Fibroblast of peridontal ligament (primary cell): ENCODE results near the gene MRPL12.
"Not testable (repeated sequence)": the region's sequence is repeated elsewhere in the genome, so short reads cannot be mapped to it uniquely, and the experiment has no call there.

Experiments used
- DNase-seq: peaks from one replicate; pipeline ENCODE4 v3.0.0-alpha.2; 2010; ENCODE audit errors: extremely low read depth

MRPL12 gene

GRCh38 chr17:81716674-81716996, 13.5 kb downstream of the MRPL12 start:
- no peak for DNase-seq

DNA sequence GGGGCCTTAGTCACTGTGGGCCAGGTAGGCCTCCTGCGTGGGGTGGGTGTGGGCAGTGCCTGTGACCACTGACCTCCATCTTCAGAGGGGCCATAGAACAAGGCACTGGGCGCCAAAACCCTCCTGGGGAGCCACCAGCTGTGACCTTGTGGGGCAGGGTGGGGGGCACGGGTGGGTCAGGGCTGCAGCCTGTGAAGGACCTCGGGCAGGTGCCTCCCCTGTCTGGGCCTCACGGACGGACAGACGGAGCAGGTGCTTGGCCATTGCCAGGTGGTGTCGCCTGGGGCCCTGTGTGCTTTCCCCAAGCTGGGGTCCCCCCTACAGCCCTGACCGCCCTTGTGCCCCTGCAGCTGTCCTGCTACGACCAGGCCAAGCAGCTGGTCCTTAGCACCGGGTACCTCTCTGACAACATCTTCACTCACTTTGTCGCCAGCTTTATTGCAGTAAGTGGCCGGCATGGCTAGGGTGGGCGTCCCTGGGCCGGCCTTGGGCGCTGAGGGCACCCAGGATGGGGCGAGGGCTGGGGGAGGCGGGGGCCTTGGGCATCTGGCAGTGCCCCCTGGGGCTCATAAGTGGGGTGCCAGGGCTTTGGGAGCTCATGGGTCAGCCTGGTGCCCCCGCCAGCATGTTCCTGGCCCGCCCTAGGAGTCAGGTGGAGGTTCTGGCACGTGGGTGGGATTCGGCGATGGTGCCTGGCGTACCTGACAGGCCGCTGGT, 14.0 kb downstream of the MRPL12 start:
- DNase-seq, result no peak

GRCh38 chr17:81717766-81718089, 14.6 kb downstream of the MRPL12 start:
- no peak for DNase-seq

DNA sequence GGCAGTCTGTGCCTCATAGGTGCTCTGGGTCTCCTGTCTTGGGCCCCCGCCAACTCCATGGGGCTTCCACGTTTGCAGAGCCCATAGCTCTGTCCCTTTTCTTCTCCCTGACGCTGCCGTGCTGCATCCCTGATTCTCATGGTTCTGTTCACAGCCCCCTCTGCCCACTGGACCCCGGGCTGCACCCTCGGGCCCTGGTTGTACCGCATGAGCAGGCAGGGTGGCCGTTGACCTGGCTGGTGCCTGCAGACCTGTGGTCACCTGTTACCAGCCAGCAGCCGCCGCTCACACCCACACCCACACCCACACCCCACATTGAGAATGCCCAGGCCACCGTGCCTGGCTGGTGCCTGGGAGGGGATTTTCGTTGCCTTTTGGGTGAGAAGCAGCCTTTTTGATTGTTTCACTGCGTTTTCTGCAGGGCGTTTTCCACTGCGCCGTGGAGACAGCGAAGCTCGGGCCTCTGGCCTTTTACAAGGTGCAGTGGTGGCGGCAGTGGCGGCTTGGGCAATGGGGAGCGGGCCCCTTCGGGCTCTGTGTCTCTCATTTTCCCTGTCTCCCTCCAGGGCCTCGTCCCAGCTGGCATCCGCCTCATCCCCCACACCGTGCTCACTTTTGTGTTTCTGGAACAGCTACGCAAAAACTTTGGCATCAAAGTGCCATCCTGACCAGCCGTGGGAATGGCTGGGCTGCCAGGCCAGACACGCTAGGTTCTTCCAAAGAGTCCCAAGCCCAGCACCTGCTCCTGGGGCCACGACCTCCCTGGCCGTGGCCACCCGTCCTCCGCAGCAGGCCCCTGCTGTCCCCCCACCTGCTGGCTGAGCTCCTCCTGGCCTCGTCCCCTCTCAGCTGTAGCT, 16.5 kb downstream of the MRPL12 start:
- DNase-seq, result no peak

DNA sequence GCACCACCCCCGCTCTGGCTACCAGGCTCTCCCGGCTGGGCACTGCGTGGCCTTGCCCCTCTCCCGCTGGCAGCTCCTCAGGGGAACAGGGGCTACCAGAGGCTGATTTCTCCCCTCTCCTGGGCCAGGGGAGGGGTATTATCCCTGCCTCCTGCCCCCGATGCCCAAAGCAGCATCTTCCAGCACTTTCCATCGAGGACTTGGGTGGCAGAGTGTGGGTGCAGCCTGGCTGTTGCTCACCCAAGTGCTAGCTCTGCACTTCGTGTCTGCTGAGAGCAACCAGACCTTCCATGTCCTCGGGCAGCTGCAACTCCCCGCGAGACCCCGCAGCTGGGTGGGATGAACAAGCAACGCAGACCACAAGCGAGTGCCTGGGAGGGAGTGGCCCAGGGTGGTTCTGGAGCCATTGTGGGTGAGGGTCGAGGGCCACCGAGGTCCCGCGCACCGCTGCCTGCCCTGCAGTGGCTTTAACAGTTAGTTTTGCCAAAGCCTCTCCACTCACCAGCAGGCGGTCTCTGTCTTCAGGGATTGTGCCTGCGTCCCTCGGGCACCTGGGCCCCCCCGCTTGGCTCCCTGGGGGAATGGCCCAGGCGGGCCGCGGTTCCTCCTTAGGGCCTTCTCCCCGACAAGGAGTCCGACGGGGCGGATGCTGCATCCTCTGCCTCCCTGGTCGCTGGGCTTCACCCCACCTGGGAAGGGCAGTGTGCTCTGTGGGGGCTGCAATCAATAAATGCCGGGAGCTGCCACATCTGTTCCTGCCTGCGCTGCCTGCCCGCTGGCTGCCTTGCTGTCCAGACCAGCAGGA, 17.3 kb downstream of the MRPL12 start:
- DNase-seq, result no peak

- no peak for DNase-seq
Measured at GRCh38 chr17:81722184-81723120, 19.3 kb downstream of the MRPL12 start.

DNA sequence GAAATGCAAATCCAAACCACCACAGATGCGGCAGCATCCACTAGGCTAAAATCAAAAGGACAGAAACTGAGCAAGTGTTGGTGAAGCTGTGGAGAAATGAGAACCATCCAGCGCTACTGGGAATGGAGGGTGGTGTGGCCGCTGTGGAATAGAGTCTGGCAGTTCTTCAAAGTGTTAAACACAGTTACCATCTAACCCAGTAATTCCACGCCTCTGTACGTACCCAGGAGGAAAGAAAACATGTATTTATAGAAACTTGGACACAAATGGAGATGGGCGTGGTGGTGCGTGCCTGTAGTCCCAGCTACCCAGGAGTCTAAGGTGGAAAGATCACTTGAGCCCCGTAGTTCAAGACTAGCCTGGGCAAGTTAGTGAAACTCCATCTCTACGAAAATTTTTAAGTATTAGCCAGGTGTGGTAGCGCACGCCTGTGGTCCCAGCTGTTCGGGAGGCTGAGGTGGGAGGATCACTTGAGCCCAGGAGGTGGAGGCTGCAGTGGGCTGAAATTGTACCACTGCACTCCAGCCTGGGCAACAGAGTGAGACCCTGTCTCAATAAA, 20.6 kb downstream of the MRPL12 start:
- DNase-seq, result no peak

DNA sequence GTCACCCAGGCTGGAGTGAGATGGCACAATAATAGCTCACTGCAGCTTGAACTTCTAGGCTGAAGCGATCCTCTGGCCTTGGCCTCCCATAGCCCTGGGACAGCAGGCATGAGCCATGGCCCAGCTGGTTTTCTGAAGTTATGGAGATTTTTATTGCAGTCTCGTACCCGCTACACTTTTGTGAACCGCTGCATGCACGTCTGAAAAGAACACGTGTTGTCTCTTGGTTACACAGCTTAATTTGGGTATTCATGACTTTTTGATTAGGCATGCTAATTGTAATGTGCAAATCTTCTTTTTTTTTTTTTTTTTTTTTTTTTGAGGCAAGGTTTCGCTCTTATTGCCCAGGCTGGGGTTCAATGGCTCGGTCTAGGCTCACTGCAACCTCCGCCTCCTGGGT, 22.3 kb downstream of the MRPL12 start:
- no peak for DNase-seq

DNA sequence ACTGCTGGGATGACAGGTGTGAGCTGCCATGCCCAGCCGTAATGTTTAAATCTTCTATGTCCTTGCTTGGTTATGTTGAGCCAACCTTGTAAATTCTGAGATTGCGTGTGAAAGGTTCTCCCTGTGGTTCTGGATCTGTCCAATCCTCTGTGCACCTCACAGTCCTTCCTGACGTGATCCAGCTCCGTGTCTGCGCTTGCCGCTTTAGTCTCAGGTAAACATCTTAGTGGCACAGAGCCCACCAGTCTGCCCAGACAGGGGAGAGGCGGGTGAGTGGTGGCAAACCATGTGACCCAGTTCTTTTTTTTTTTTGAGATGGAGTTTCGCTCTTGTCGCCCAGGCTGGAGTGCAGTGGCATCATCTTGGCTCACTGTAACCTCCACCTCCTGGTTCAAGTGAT, 22.8 kb downstream of the MRPL12 start:
- DNase-seq, result no peak

DNA sequence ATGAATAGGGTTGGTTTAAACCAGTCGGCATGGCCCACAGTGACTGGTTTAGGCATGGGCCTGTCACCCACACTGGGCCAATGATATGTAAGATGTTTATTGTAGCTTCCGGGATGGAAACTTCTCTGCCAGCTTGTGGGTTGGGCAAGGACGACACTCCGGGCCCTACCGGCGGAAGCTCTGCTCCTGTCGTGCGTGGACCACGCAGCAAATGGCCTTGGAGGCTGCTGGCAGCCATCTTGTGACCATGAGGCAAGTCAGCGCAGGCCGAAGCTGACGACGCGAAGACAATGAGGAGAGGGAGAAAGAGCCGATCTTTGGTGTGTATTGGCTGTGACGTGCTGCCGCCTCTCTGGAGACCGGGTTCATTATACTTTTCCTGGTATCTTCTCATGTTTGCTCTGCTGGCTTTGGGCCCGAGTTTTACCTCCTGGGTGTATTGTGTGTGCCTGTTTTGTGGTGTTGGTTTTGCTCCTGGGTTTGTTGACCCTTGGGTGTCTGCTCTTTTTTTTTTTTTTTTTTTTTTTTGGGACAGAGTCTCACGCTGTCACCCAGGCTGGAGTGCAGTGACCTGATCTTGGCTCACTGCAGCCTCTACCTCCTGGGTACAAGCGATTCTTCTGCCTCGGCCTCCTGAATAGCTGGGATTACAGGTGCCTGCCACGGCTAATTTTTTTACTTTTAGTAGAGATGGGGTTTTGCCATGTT, 24.3 kb downstream of the MRPL12 start:
- no peak for DNase-seq

GRCh38 chr17:81733507-81734404, 30.6 kb downstream of the MRPL12 start:
- DNase-seq, result peak; percentile 61

GRCh38 chr17:81734405-81735263, 31.5 kb downstream of the MRPL12 start:
- no peak for DNase-seq

- DNase-seq, result no peak
Measured at GRCh38 chr17:81735264-81736102, 32.3 kb downstream of the MRPL12 start.

DNA sequence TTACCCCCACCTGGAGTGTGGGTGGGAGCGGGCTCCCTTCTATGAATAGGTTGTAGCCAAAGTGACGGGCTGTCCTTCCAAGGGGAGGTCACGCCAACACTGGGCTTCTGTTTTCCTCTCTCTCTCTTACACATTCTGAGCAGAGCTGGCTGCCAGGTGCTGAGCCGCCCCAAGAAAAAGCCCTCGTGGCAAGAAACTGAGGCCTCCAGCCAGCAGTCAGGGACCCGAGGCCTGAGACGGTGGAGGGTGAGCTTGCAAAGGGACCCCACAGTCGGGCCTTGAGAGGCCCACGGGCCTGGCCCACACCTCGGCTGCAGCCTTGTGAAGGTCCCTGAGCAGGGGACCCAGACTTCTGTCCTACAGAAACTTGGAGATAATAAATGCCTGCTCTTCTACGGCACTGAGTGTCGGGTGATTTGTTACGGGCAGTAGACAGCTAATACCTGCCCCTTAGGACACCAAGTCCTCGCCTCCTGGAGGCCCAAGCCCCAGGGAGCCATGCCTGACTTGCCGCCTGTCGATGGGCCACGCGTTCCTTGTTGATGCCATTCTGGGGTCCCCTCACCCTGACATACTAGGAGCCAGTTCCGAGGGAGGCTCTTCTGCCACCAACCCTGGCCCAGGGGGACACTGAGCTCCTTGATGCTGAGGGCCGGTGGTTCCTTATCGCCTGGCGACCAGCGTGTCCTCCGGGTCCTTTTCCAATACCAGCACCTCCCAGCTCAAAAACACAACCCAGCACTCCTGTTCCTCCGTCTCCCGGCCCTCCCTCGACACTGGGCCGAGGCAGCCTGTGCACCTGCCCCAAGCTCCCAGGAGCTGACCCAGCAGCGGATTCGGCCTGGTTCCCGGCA, 35.0 kb downstream of the MRPL12 start:
- no peak for DNase-seq

- DNase-seq, result no peak
Measured at GRCh38 chr17:81738801-81739393, 35.7 kb downstream of the MRPL12 start.

GRCh38 chr17:81739593-81739992, 36.4 kb downstream of the MRPL12 start:
- DNase-seq, result not testable (repeated sequence)
